GM12878 (cell line): ENCODE results near the gene OR51G2. TPM values are rescaled to one million over a fixed set of nuclear protein-coding genes. Genes with fewer than 3 reads are reported as not detected.

Source experiments
- ATAC-seq: fragments of 200-7000 bp; cut with Tn5 transposase; 3 replicates; pipeline ENCODE4 v1.9.1; 2020; ENCODE audit warnings: mild to moderate bottlenecking, moderate library complexity
- BruUV-seq: library from RNA; stranded (reverse); fragments of 400-500 nt; replicated peaks from 2 replicates; lab custom pipeline; 2021; lab: Mats Ljungman, UMichigan
- CTCF ChIA-PET: fragments of 300-600 bp; sonication (Branson Sonifier 250); formaldehyde crosslinking; extraction: SDS; loops from one replicate; lab custom pipeline; 2021; ENCODE audit warnings: inconsistent platforms; lab: Yijun Ruan, JAX
- POLR2A ChIA-PET: fragments of 350-600 bp; formaldehyde crosslinking; extraction: SDS; loops from one replicate; lab custom pipeline; 2021; ENCODE audit warnings: inconsistent platforms; lab: Charles Lee
- RAD21 ChIA-PET: fragments of 300-600 bp; sonication (Branson Sonifier 250); formaldehyde crosslinking; loops from one replicate; lab custom pipeline; 2023; ENCODE audit warnings: antibody characterized with exemption; ENCODE audit not compliant: unreplicated experiment; lab: Charles Lee
- SMC1A ChIA-PET: fragments of 300-600 bp; sonication (Branson Sonifier 250); formaldehyde crosslinking; loops from one replicate; lab custom pipeline; 2023; ENCODE audit not compliant: unreplicated experiment, uncharacterized antibody; lab: Charles Lee
- DNase-seq: peaks from one replicate; pipeline ENCODE4 v3.0.0-alpha.2; 2011; ENCODE audit warnings: low read depth, low spot score
- FAIRE-seq: peaks from 3 replicates; lab custom pipeline; 2011; peaks lifted over from hg19 to GRCh38; lab: Jason Lieb, UNC
- H2AFZ ChIP-seq: 2 replicates; pipeline ENCODE4 v1.6.0; 2011; ENCODE audit warnings: low read depth, low read length, control low read depth; ENCODE audit not compliant: control insufficient read depth
- H3K27ac ChIP-seq: 2 replicates; pipeline ENCODE4 v1.5.1; 2011; ENCODE audit warnings: control low read depth; ENCODE audit not compliant: control insufficient read depth, insufficient read depth
- H3K27me3 ChIP-seq, 2 experiments: replicated peaks in 1 of 2; 2 replicates each; pipeline versions ENCODE4 v1.6.0 to v1.6.1; 2011; ENCODE audit warnings: low read length in 1 of 2; ENCODE audit not compliant: control insufficient read depth in 2 of 2, insufficient read depth in 2 of 2
- H3K36me3 ChIP-seq, 2 experiments: 2 replicates each; pipeline ENCODE4 v1.5.1; 2011; ENCODE audit warnings: low read length in 1 of 2; ENCODE audit not compliant: control insufficient read depth in 2 of 2, insufficient read depth in 2 of 2
- H3K4me1 ChIP-seq: 2 replicates; pipeline ENCODE4 v1.6.1; 2011; ENCODE audit warnings: mild to moderate bottlenecking, low read length, moderate library complexity, mixed read lengths; ENCODE audit not compliant: control insufficient read depth, insufficient read depth
- H3K4me2 ChIP-seq: 2 replicates; pipeline ENCODE4 v1.6.0; 2011; ENCODE audit warnings: control low read depth; ENCODE audit not compliant: control insufficient read depth, insufficient read depth
- H3K4me3 ChIP-seq: fragments of 200-600 bp; sonication (generic); 2 replicates; pipeline ENCODE4 v1.5.1; 2016
- H3K79me2 ChIP-seq: 2 replicates; pipeline ENCODE4 v1.6.0; 2011; ENCODE audit warnings: low read length; ENCODE audit not compliant: control insufficient read depth, insufficient read depth
- H3K9ac ChIP-seq: 2 replicates; pipeline ENCODE4 v1.8.0; 2011; ENCODE audit warnings: low read length, control low read depth, mixed read lengths; ENCODE audit not compliant: control insufficient read depth, insufficient read depth
- H3K9me3 ChIP-seq: replicated peaks from 3 replicates; pipeline ENCODE4 v1.5.1; 2011; ENCODE audit warnings: mild to moderate bottlenecking, low read length; ENCODE audit not compliant: control insufficient read depth, insufficient read depth
- H4K20me1 ChIP-seq: 2 replicates; pipeline ENCODE4 v1.6.0; 2011; ENCODE audit not compliant: control insufficient read depth, insufficient read depth
- BHLHE40 ChIP-seq, 2 experiments: fragments of 450-650 bp in 1 of 2; IDR thresholded peaks; 2 replicates each; pipeline ENCODE4 v1.6.1; 2011 to 2017; ENCODE audit warnings: low read depth in 2 of 2, borderline replicate concordance in 1 of 2, improper control_type of control experiment in 1 of 2, low read length in 1 of 2, mild to moderate bottlenecking in 1 of 2
- CBX3 ChIP-seq: fragments of 200-600 bp; sonication (generic); IDR thresholded peaks from 2 replicates; pipeline ENCODE4 v1.6.1; 2016; ENCODE audit warnings: low read depth, borderline replicate concordance
- CHD2 ChIP-seq: IDR thresholded peaks from 2 replicates; pipeline ENCODE4 v1.6.1; 2011; ENCODE audit warnings: low read depth, low read length, improper control_type of control experiment, borderline replicate concordance
- CHD4 ChIP-seq: fragments of 200-600 bp; sonication (generic); IDR thresholded peaks from 2 replicates; pipeline ENCODE4 v1.6.1; 2016; ENCODE audit warnings: mild to moderate bottlenecking
- GATAD2B ChIP-seq: fragments of 450-650 bp; conservative IDR thresholded peaks from 2 replicates; pipeline ENCODE4 v1.6.1; 2017; ENCODE audit warnings: low read depth, mild to moderate bottlenecking, moderate library complexity
- HCFC1 ChIP-seq: fragments of 150-350 bp; IDR thresholded peaks from 2 replicates; pipeline ENCODE4 v1.6.1; 2014; ENCODE audit warnings: low read length
- IKZF1 ChIP-seq: fragments of 450-650 bp; conservative IDR thresholded peaks from 2 replicates; pipeline ENCODE4 v1.6.1; 2017; ENCODE audit warnings: antibody characterized with exemption, mild to moderate bottlenecking
- IRF4 ChIP-seq: IDR thresholded peaks from 2 replicates; pipeline ENCODE4 v1.6.1; 2011; ENCODE audit warnings: low read depth, low read length
- KDM1A ChIP-seq: fragments of 200-600 bp; sonication (generic); IDR thresholded peaks from 2 replicates; pipeline ENCODE4 v1.6.1; 2016; ENCODE audit warnings: borderline replicate concordance
- MYC ChIP-seq: IDR thresholded peaks from 2 replicates; pipeline ENCODE4 v1.6.1; 2011; ENCODE audit warnings: mild to moderate bottlenecking, low read length, moderate library complexity, inconsistent platforms; ENCODE audit not compliant: insufficient read depth, insufficient replicate concordance, insufficient read length, severe bottlenecking
- NRF1 ChIP-seq: conservative IDR thresholded peaks from 2 replicates; pipeline ENCODE4 v1.6.1; 2011; ENCODE audit warnings: mild to moderate bottlenecking, low read depth, low read length, improper control_type of control experiment
- PAX8 ChIP-seq: fragments of 450-650 bp; IDR thresholded peaks from 2 replicates; pipeline ENCODE4 v1.6.1; 2017; ENCODE audit warnings: mild to moderate bottlenecking, moderate library complexity
- PBX3 ChIP-seq: IDR thresholded peaks from 2 replicates; pipeline ENCODE4 v1.6.1; 2011; ENCODE audit warnings: mild to moderate bottlenecking, low read depth, low read length, moderate library complexity; ENCODE audit not compliant: insufficient replicate concordance
- RBBP5 ChIP-seq: fragments of 200-600 bp; sonication (generic); conservative IDR thresholded peaks from 2 replicates; pipeline ENCODE4 v1.6.1; 2016
- SP1 ChIP-seq: IDR thresholded peaks from one replicate; pipeline ENCODE4 v1.6.1; 2011; ENCODE audit warnings: low read depth, low read length
- SREBF1 ChIP-seq: IDR thresholded peaks from 2 replicates; pipeline ENCODE4 v1.6.1; 2012; ENCODE audit warnings: mild to moderate bottlenecking, low read length
- ZNF24 ChIP-seq: fragments of 450-650 bp; IDR thresholded peaks from 2 replicates; pipeline ENCODE4 v1.6.1; 2017; ENCODE audit warnings: antibody characterized with exemption, mild to moderate bottlenecking
- WGBS: methylation state at CpG from one replicate; pipeline ENCODE4 v1.1.6; 2016; ENCODE audit warnings: low lambda C conversion rate; ENCODE audit not compliant: insufficient replicate concordance, insufficient coverage; ENCODE audit errors: missing lambda C conversion rate; 5-methylcytosine and 5-hydroxymethylcytosine counted together
- in situ Hi-C: fragments of 300-500 bp; cut with MboI; formaldehyde crosslinking; loops from 9 replicates; pipeline ENCODE4 v1.14.3; 2018; ENCODE audit warnings: mixed read lengths
- intact Hi-C: fragments of 100-400 bp; cut with micrococcal nuclease; formaldehyde crosslinking; loops from one replicate; pipeline ENCODE4 v1.14.2; 2022; ENCODE audit not compliant: unreplicated experiment
- polyA plus RNA-seq, 11 experiments: library from polyadenylated mRNA; depleted of rRNA in 4 of 11; unstranded in 6 of 11; stranded (reverse) in 5 of 11; fragments of >200 nt; fragmentation: Nextera tagmentation in 4 of 11; fragmentation: Illumina TruSeq in 1 of 11; extraction: Ambion mirVana in 4 of 11; extraction: Trizol in 1 of 11; gene quantifications; 1 replicate in 1 of 11; 2 replicates in 10 of 11; pipeline versions ENCODE4 v1.2.1 to v1.2.3, GENCODE V29; 2011 to 2016; ENCODE audit warnings: inconsistent platforms in 2 of 11, missing spikeins in 2 of 11, low read depth in 1 of 11
- total RNA-seq, 4 experiments: library from RNA; depleted of rRNA in 3 of 4; stranded (reverse); fragments of >200 nt in 3 of 4; fragmentation: Illumina TruSeq in 1 of 4; extraction: Trizol in 1 of 4; gene quantifications; 2 replicates each; pipeline versions ENCODE4 v1.2.1 to v1.2.3, GENCODE V29; 2013 to 2021
- TF ChIP-seq, protein P1 (sequence below): fragments of 450-650 bp; IDR thresholded peaks from 2 replicates; pipeline ENCODE4 v1.6.1; 2016; ENCODE audit warnings: mild to moderate bottlenecking

OR51G2 gene
- total and polyA plus RNA-seq, 10 of the 15 experiments (the other 5 are each of a cell fraction or from before 2014, with no cell fraction given), result not detected

DNA sequence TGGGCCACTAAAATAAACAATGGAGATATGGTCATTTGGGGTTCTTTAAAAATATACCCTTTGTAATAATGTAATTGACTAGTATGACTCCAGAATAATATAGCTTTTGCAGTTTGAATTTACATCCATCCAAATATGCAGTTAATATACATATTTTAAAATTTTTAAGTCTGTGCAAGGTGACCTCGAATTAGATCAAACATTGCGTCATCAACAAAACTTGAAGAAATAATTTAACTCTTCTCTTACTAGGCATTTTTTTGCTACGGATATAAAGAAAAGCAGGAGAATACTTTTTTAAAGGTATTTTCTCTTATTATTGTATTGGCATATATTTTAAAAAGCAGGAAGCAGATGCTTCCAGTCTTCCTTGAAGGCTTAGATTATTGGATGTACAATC, 17.6 kb upstream of the OR51G2 start:
- no peaks in the 10 kb centered on the region for H4K20me1 ChIP-seq
- in situ Hi-C loops, result no loop called here
- no peak for ATAC-seq
- BruUV-seq, result no TSS peak
- ChIA-PET POLR2A (no interaction called here), RAD21 (no interaction called here), CTCF (no interaction called here), SMC1A (no interaction called here)
- no peak overlapping the region for H3K27ac ChIP-seq
- FAIRE-seq, result no peak
- H3K36me3 ChIP-seq, result no peaks in the 10 kb centered on the region
- no peaks in the 10 kb centered on the region for H3K79me2 ChIP-seq
- no peak for DNase-seq
- no peaks in the 10 kb centered on the region for H3K9me3 ChIP-seq
- H3K4me1 ChIP-seq, result no peaks in the 10 kb centered on the region
- H2AFZ ChIP-seq, result no peak overlapping the region
- H3K27me3 ChIP-seq, result no peaks in the 10 kb centered on the region
- H3K9ac ChIP-seq, result no peak overlapping the region
- TF ChIP-seq SREBF1, result no peak
- no peak for TF ChIP-seq IKZF1
- TF ChIP-seq HCFC1, result no peak
- TF ChIP-seq PBX3, result no peak
- no peak for TF ChIP-seq PAX8
- TF ChIP-seq SP1, result no peak
- TF ChIP-seq RBBP5, result no peak
- intact Hi-C loops, result no loop called here
- no peak overlapping the region for H3K4me3 ChIP-seq
- 48% methylated on average over 3 of the region's 3 CpGs for WGBS
- H3K4me2 ChIP-seq, result no peak overlapping the region

GRCh38 chr11:4932751-4933150, 13.6 kb upstream of the OR51G2 start:
- no peak for DNase-seq
- Histone ChIP-seq H3K27me3 (no peaks in the 10 kb centered on the region), H3K36me3 (no peaks in the 10 kb centered on the region), H4K20me1 (no peaks in the 10 kb centered on the region), H3K27ac (no peak overlapping the region), H3K9ac (no peak overlapping the region), H3K4me1 (no peaks in the 10 kb centered on the region), H3K9me3 (no peaks in the 10 kb centered on the region), H3K4me3 (no peak overlapping the region), H3K79me2 (no peaks in the 10 kb centered on the region), H3K4me2 (no peak overlapping the region), H2AFZ (no peak overlapping the region)
- BruUV-seq, result no TSS peak
- ChIA-PET CTCF (interaction anchor here (0.6 kb wide), 1 partner anchor 72 kb away, joined by 3 read pairs; no protein-coding TSS in a partner anchor), SMC1A (interaction anchor here (1.9 kb wide), 1 partner anchor 16 kb away, joined by 7 read pairs; no protein-coding TSS in a partner anchor), POLR2A (interaction anchor here (0.7 kb wide), 1 partner anchor 33 kb away, joined by 3 read pairs; no protein-coding TSS in a partner anchor), RAD21 (no interaction called here)
- ATAC-seq, result no peak
- in situ Hi-C loops, result no loop called here
- 36% methylated on average over 4 of the region's 4 CpGs for WGBS
- FAIRE-seq, result no peak
- intact Hi-C loops, result no loop called here
- TF ChIP-seq IRF4 (no peak), GATAD2B (no peak), CBX3 (no peak), BHLHE40 (IDR thresholded peaks at IDR 0.05; ENCODE audit: borderline replicate concordance in 1 of 2, low read depth in 2 of 2, low read length in 1 of 2) (no peak), KDM1A (no peak), MYC (no peak), CHD4 (no peak), NRF1 (no peak), CHD2 (no peak), ZNF24 (no peak)
- TF ChIP-seq, protein P1, sequence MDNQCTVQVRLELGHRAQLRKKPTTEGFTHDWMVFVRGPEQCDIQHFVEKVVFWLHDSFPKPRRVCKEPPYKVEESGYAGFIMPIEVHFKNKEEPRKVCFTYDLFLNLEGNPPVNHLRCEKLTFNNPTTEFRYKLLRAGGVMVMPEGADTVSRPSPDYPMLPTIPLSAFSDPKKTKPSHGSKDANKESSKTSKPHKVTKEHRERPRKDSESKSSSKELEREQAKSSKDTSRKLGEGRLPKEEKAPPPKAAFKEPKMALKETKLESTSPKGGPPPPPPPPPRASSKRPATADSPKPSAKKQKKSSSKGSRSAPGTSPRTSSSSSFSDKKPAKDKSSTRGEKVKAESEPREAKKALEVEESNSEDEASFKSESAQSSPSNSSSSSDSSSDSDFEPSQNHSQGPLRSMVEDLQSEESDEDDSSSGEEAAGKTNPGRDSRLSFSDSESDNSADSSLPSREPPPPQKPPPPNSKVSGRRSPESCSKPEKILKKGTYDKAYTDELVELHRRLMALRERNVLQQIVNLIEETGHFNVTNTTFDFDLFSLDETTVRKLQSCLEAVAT, result no peak
